Subcutaneous abdominal adipose tissue (tissue), 5 donors: ENCODE measurements around the gene HSPB2.

Experiments
- H3K27ac ChIP-seq: one replicate; pipeline ENCODE4 v1.7.0; 2013; ENCODE audit warnings: low read depth, mild to moderate bottlenecking, inconsistent platforms, low read length, moderate library complexity
- H3K27me3 ChIP-seq, 5 donors: one replicate each; pipeline ENCODE4 v1.7.0; 2013; ENCODE audit warnings: low read length in 5 of 5, inconsistent platforms in 1 of 5; ENCODE audit not compliant: control insufficient read depth in 5 of 5, insufficient read depth in 4 of 5
- H3K36me3 ChIP-seq, 5 donors: one replicate each; pipeline ENCODE4 v1.7.0; 2013; ENCODE audit warnings: low read length in 5 of 5; ENCODE audit not compliant: control insufficient read depth in 5 of 5, insufficient read depth in 5 of 5
- H3K4me1 ChIP-seq, 5 donors: one replicate each; pipeline ENCODE4 v1.7.0; 2013; ENCODE audit warnings: low read length in 5 of 5, mild to moderate bottlenecking in 3 of 5, moderate library complexity in 1 of 5; ENCODE audit not compliant: control insufficient read depth in 5 of 5, insufficient read depth in 5 of 5
- H3K4me3 ChIP-seq, 5 donors: one replicate each; pipeline ENCODE4 v1.7.0; 2013; ENCODE audit warnings: low read length in 5 of 5, low read depth in 1 of 5
- H3K9ac ChIP-seq, 5 donors: one replicate each; pipeline ENCODE4 v1.7.0; 2013; ENCODE audit warnings: low read length in 5 of 5, mild to moderate bottlenecking in 4 of 5, moderate library complexity in 3 of 5
- H3K9me3 ChIP-seq, 5 donors: one replicate each; pipeline ENCODE4 v1.7.0; 2013; ENCODE audit warnings: low read length in 5 of 5; ENCODE audit not compliant: control insufficient read depth in 5 of 5
- donor health status: healthy.
- donor health status: healthy.
- donor health status: healthy.
- donor health status: healthy.
- donor health status: healthy.

HSPB2 gene

GRCh38 chr11:111913031-111913861, 712 bp downstream of the HSPB2 start:
- H3K36me3 ChIP-seq: peaks cover 8 to 18% (median 14%) of the 10 kb centered on the region in 5 donors
- H3K9me3 ChIP-seq: no peaks in the 10 kb centered on the region
- H3K4me3 ChIP-seq: peak overlapping the region; percentile 62 to 83 (median 73)
- H3K27me3 ChIP-seq: peaks cover 0 to 5% (median 0%) of the 10 kb centered on the region in 5 donors
- peak overlapping the region; percentile 31 to 89 (median 79) for H3K9ac ChIP-seq
- peak overlapping the region; percentile 96 for H3K27ac ChIP-seq
- H3K4me1 ChIP-seq: peaks cover 11 to 64% (median 58%) of the 10 kb centered on the region in 5 donors

DNA sequence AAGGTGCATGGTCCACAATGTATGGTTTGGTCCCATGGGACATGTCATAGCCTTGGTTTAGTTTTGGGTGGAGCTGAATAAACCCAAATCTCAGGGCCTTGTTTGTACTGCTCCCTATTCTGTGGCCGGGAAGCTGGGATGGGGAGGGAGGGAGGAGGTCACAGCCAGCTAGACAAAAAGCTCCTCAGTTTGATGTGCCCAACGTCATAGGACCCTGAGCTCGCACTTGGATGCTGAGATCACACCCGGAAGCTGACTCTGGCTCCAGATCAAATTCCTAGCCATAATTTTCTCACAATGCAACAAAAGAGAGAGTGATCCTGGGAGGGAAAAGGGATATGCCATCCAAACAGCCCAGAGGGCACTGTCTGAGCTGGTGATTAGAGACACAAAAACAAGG, 1.5 kb downstream of the HSPB2 start:
- Histone ChIP-seq H3K9ac (peak overlapping the region in 4 of 5 donors; percentile 59 to 89 (median 80)), H3K9me3 (no peaks in the 10 kb centered on the region), H3K36me3 (peaks cover 4 to 12% (median 7%) of the 10 kb centered on the region in 5 donors), H3K27ac (peak overlapping the region; percentile 96), H3K4me1 (peaks cover 10 to 64% (median 57%) of the 10 kb centered on the region in 5 donors), H3K27me3 (peaks cover 0 to 5% (median 0%) of the 10 kb centered on the region in 5 donors), H3K4me3 (peak overlapping the region; percentile 62 to 83 (median 73))

GRCh38 chr11:111916768-111917167, 4.2 kb downstream of the HSPB2 start:
- Histone ChIP-seq H3K4me3 (no peak overlapping the region), H3K9ac (no peak overlapping the region)

GRCh38 chr11:111917312-111917711, 4.8 kb downstream of the HSPB2 start:
- H3K9me3 ChIP-seq: no peaks in the 10 kb centered on the region
- no peaks in the 10 kb centered on the region for H3K36me3 ChIP-seq
- H3K4me3 ChIP-seq: no peak overlapping the region
- no peak overlapping the region for H3K27ac ChIP-seq
- H3K9ac ChIP-seq: no peak overlapping the region
- peaks cover 0 to 5% (median 0%) of the 10 kb centered on the region in 5 donors for H3K27me3 ChIP-seq
- H3K4me1 ChIP-seq: peaks cover 6 to 36% (median 34%) of the 10 kb centered on the region in 5 donors

More at GRCh38 chr11:111916768-111917167, 4.2 kb downstream of the HSPB2 start:
- Histone ChIP-seq H3K27me3 (peaks cover 0 to 5% (median 0%) of the 10 kb centered on the region in 5 donors), H3K9me3 (no peaks in the 10 kb centered on the region), H3K27ac (no peak overlapping the region), H3K4me1 (peaks cover 8 to 39% (median 34%) of the 10 kb centered on the region in 5 donors), H3K36me3 (no peaks in the 10 kb centered on the region)

GRCh38 chr11:111917788-111918187, 5.3 kb downstream of the HSPB2 start:
- Histone ChIP-seq H3K4me1 (peaks cover 6 to 40% (median 37%) of the 10 kb centered on the region in 5 donors), H3K9me3 (no peaks in the 10 kb centered on the region), H3K27ac (peak overlapping the region; percentile 55)

DNA sequence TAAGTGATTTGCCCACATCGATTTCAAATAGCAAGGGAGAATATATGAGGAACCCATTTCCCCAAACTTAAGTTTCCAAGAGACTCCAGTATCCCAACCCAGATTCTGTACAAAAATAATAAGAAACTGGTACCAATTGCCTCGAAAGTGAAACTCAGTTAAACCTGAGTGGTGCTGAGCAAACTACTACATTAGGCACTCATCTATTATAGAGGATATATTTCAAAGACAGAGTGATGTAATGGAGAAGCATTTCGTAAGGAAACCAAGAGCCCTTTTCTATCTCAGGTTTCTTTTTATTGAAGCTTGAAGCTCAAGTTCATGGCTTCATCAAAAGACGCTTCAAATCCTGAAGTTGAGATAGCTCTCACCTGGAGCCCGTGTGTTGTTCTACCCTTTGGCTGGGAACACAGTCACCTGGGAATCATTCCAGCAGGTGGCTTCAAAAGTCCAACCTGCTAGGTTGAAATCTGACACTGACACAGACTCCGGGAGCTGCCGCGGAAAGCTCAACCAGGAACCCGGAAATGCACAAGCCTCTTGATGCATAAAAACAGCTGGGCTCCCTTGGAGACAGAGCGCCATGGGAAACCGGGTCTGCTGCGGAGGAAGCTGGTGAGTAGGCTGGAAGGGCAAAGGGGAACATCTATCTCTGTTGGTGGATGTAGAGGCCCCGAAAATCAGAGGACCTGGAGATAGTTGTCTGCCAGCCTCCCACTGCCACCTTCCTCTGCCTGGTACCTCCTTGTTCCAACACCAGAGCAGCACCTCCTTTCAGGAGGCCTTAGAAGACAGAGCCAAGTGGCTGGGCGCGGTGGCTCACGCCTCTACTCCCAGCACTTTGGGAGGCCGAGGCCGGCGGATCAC, 6.1 kb downstream of the HSPB2 start, which contains the start of gene C11orf52:
TSS of gene C11orf52 (plus strand) at position 524 of the 867 bp plus-strand sequence. CDS start at position 584, 60 bp downstream.
- no peaks in the 10 kb centered on the region for H3K36me3 ChIP-seq
- peak within 1 kb of the TSS; percentile 55 for H3K27ac ChIP-seq
- H3K4me3 ChIP-seq: peak within 1 kb of the TSS in 4 of 5 donors; percentile 29 to 44 (median 40)
- peak within 1 kb of the TSS in 1 of 5 donors; percentile 22 for H3K9ac ChIP-seq
- peaks cover 6 to 39% (median 37%) of the 10 kb centered on the region in 5 donors for H3K4me1 ChIP-seq
- H3K27me3 ChIP-seq: no peaks in the 10 kb centered on the region
- no peaks in the 10 kb centered on the region for H3K9me3 ChIP-seq

More at GRCh38 chr11:111917788-111918187, 5.3 kb downstream of the HSPB2 start:
- H3K27me3 ChIP-seq: peaks cover 0 to 5% (median 0%) of the 10 kb centered on the region in 5 donors
- H3K4me3 ChIP-seq: no peak overlapping the region
- no peak overlapping the region for H3K9ac ChIP-seq
- H3K36me3 ChIP-seq: no peaks in the 10 kb centered on the region

DNA sequence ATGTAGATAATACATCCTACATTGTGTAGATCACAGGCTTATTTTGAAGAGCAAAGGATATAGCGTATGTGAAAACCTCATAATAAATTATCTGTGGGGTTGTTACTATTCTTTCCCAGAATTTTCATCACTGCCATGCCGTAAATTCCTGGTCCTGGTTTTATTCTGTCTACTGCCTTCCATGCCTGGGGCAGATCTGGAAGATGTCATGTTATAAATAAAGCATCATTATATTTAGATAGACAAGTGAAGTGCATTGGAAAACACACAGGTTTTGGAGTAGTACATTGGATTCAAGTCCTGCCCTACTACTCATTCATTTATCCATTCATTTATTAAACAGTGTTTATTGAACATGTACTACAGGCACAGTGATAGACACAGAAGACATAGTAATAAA, 8.4 kb downstream of the HSPB2 start:
- Histone ChIP-seq H3K27ac (peak overlapping the region; percentile 94), H3K9me3 (no peaks in the 10 kb centered on the region), H3K4me3 (no peak overlapping the region), H3K4me1 (peaks cover 3 to 45% (median 37%) of the 10 kb centered on the region in 5 donors), H3K27me3 (no peaks in the 10 kb centered on the region), H3K36me3 (no peaks in the 10 kb centered on the region), H3K9ac (no peak overlapping the region)

- H3K27ac ChIP-seq: peak overlapping the region; percentile 94
- H3K4me1 ChIP-seq: peaks cover 7 to 53% (median 43%) of the 10 kb centered on the region in 5 donors
- H3K9me3 ChIP-seq: no peaks in the 10 kb centered on the region
- no peaks in the 10 kb centered on the region for H3K36me3 ChIP-seq
- H3K27me3 ChIP-seq: no peaks in the 10 kb centered on the region
- H3K4me3 ChIP-seq: no peak overlapping the region
- H3K9ac ChIP-seq: peak overlapping the region in 1 of 5 donors; percentile 4
Observed at GRCh38 chr11:111921541-111922230, 9.2 kb downstream of the HSPB2 start.

DNA sequence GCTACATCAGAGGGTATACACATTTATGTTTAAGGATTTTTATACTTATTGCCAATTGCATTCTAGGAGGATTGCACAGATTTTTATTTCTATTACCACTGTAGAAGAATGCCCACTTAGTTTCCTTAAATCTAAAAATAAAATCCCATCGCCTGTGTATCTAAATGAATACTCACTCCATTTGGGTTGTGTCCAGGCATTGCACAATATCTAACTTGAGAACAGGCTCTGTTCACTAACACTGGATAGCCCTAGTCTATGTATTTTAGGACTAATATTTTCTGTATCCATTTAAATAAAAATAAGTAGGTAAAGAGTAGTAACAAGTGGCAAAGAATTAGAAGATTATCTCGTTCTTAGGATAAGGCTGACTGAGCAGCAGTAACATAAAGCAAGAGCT, 10.3 kb downstream of the HSPB2 start:
- no peaks in the 10 kb centered on the region for H3K9me3 ChIP-seq
- H3K27me3 ChIP-seq: no peaks in the 10 kb centered on the region
- peak overlapping the region in 2 of 5 donors; percentile 39 to 43 for H3K4me3 ChIP-seq
- peak overlapping the region; percentile 94 for H3K27ac ChIP-seq
- no peaks in the 10 kb centered on the region for H3K36me3 ChIP-seq
- peaks cover 8 to 57% (median 47%) of the 10 kb centered on the region in 5 donors for H3K4me1 ChIP-seq
- H3K9ac ChIP-seq: peak overlapping the region in 2 of 5 donors; percentile 64 to 86
